MM.1S (cell line): ENCODE data around the gene EPN2.

Experiments used
- EZH2phosphoT487 ChIP-seq: fragments of 300-600 bp; sonication (generic); IDR thresholded peaks from 2 replicates; pipeline ENCODE4 v1.6.1; 2018; ENCODE audit warnings: antibody characterized with exemption, low read length
- TF ChIP-seq, protein P1 (sequence below): fragments of 300-600 bp; sonication (generic); IDR thresholded peaks from 2 replicates; pipeline ENCODE4 v1.5.1; 2016; ENCODE audit warnings: antibody characterized with exemption, low read length, mixed read lengths

DNA sequence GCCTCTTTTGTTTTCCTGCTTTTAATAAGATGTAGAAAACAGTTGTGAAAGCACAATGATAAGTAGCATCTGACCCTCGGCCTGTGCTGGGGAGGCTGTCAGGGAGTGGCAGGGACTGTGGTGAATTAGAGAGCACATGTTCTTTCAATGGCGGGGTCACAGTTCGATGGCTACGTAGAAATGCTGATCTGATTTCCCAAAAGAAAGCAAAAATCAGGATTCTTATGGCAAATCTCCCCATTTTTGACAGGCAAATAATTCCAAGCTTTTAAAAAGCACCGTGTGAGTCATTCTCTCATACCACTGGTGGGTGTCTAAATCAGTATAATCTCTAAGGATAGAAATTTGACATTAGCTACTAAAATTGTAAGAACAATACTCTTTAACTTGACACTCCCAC, 137.0 kb downstream of the EPN2 start:
- TF ChIP-seq, protein P1, sequence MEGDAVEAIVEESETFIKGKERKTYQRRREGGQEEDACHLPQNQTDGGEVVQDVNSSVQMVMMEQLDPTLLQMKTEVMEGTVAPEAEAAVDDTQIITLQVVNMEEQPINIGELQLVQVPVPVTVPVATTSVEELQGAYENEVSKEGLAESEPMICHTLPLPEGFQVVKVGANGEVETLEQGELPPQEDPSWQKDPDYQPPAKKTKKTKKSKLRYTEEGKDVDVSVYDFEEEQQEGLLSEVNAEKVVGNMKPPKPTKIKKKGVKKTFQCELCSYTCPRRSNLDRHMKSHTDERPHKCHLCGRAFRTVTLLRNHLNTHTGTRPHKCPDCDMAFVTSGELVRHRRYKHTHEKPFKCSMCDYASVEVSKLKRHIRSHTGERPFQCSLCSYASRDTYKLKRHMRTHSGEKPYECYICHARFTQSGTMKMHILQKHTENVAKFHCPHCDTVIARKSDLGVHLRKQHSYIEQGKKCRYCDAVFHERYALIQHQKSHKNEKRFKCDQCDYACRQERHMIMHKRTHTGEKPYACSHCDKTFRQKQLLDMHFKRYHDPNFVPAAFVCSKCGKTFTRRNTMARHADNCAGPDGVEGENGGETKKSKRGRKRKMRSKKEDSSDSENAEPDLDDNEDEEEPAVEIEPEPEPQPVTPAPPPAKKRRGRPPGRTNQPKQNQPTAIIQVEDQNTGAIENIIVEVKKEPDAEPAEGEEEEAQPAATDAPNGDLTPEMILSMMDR, result no peak
- TF ChIP-seq EZH2phosphoT487, result no peak
